ENCODE measurements around the gene TNRC6C.

DNA sequence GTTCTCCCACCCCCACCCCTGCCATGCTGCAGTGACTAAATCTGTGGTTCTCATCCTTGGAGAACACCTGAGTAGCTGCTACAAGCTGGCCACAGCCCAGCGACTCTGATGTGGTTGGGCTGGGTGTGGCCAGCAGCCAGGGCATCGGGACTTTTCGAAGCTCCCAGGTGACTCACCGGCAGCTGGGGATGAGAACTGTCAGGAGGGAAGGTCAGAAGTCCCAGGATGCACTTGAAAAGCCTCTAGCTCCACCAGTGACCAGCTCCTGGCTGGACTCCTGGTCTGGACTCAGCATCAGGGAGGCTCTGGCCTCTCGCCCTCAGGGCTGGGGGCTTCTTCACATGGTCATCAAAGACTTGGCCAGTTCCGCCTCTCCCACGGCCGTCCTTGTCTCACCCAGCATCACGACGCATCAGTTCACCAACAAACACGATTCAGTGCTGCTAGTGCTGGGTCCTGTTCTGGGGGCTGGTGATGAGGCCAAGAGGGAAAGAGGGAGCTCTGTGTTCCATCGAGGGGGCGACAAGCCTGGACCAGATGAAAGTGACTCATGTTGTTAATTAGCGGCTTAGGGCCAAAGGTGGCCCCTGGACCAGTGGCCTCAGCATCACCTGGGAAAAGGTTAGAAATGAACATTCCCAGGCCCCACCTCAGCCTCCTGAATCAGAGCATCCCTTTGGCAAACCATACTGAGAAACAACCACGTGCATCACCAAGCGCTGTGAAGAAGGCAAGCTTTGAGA, 183.8 kb downstream of the TNRC6C start:
- TF ChIP-seq, protein P1, sequence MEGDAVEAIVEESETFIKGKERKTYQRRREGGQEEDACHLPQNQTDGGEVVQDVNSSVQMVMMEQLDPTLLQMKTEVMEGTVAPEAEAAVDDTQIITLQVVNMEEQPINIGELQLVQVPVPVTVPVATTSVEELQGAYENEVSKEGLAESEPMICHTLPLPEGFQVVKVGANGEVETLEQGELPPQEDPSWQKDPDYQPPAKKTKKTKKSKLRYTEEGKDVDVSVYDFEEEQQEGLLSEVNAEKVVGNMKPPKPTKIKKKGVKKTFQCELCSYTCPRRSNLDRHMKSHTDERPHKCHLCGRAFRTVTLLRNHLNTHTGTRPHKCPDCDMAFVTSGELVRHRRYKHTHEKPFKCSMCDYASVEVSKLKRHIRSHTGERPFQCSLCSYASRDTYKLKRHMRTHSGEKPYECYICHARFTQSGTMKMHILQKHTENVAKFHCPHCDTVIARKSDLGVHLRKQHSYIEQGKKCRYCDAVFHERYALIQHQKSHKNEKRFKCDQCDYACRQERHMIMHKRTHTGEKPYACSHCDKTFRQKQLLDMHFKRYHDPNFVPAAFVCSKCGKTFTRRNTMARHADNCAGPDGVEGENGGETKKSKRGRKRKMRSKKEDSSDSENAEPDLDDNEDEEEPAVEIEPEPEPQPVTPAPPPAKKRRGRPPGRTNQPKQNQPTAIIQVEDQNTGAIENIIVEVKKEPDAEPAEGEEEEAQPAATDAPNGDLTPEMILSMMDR (conservative IDR thresholded peaks at IDR 0.05; ENCODE audit: low read depth in 2 of 2), result no peak
- TF ChIP-seq EZH2 (IDR thresholded peaks at IDR 0.05; ENCODE audit: low read depth, unreplicated experiment), result no peak
- no peak for TF ChIP-seq REST (IDR thresholded peaks at IDR 0.05; ENCODE audit: unreplicated experiment)
- no peak for TF ChIP-seq CREB1 (CRISPR knock-in tag; IDR thresholded peaks at IDR 0.05; ENCODE audit: low read depth)
- no peak for TF ChIP-seq ZNF114 (CRISPR knock-in tag; IDR thresholded peaks at IDR 0.05)
- TF ChIP-seq JUNB (IDR thresholded peaks at IDR 0.05; ENCODE audit: unreplicated experiment), result no peak
- no peak for TF ChIP-seq POLR2AphosphoS5 (IDR thresholded peaks at IDR 0.05; ENCODE audit: low read depth)
- TF ChIP-seq ZNF331 (CRISPR knock-in tag; IDR thresholded peaks at IDR 0.05; ENCODE audit: low read depth), result no peak

Data from GM23338 (cell line).